Measurements from ENCODE around the gene CDC42EP4. TPM values are rescaled to one million over a fixed set of nuclear protein-coding genes. Genes with fewer than 3 reads are reported as not detected.

Gene CDC42EP4
- total and polyA plus RNA-seq, 9 of the 15 experiments (the other 6 are each of a cell fraction or from before 2014, with no cell fraction given) = 0.65 to 20.8 (median 12.3) TPM

GRCh38 chr17:73336408-73337329 lies 24.9 kb upstream of the CDC42EP4 start:
- ATAC-seq (no peak; the same call in 2 of the 3 replicates), DNase-seq (ENCODE audit: extremely low read depth in 1 of 4, low spot score in 3 of 4) (no peak), FAIRE-seq (no peak)
- H3K36me3 ChIP-seq (ENCODE audit: control insufficient read depth, insufficient read depth, low read length) = no peaks in the 10 kb centered on the region
- H4K20me1 ChIP-seq (replicated peaks; ENCODE audit: control insufficient read depth, insufficient read depth, low read length) = no peaks in the 10 kb centered on the region
- no peak overlapping the region for H3K27ac ChIP-seq (ENCODE audit: extremely low read depth, low read depth, low read length)
- H3K27me3 ChIP-seq (ENCODE audit: control insufficient read depth in 2 of 2, insufficient read depth in 2 of 2, low read length in 2 of 2) = peaks cover 0 to 43% of the 10 kb centered on the region in 2 experiments; a peak in 3 of 5 replicates
- no peak overlapping the region for H2AFZ ChIP-seq (ENCODE audit: low read depth, low read length)
- no peak overlapping the region for H3K9ac ChIP-seq (ENCODE audit: insufficient read depth in 1 of 2, low read depth in 2 of 2, low read length in 2 of 2)
- ChIA-PET POLR2A (interaction anchor here (0.6 to 0.7 kb wide), 2 partner anchors 134 to 185 kb away, joined by 3 to 4 read pairs; no protein-coding TSS in a partner anchor), CTCF (ENCODE audit: low intra/inter-chr PET ratio) (no interaction called here)
- intact Hi-C loops (cut with micrococcal nuclease) (no loop called here), in situ Hi-C loops (cut with MboI) (no loop called here)
- peaks cover 0 to 4% of the 10 kb centered on the region in 2 experiments; a peak in 2 of 5 replicates for H3K4me1 ChIP-seq (replicated peaks in 1 of 2; ENCODE audit: control insufficient read depth in 2 of 2, insufficient read depth in 2 of 2, low read length in 2 of 2)
- H3K4me2 ChIP-seq (ENCODE audit: insufficient read depth, low read length) = no peak overlapping the region
- H3K4me3 ChIP-seq = no peak overlapping the region
- 3% methylated on average over 13 of the region's 13 CpGs for whole genome bisulfite sequencing (ENCODE audit: insufficient coverage, low coverage, missing lambda C conversion rate)
- H3K79me2 ChIP-seq (ENCODE audit: control insufficient read depth, insufficient read depth, low read length) = no peaks in the 10 kb centered on the region
- BruUV-seq (replicated peaks) = no TSS peak
- no peaks in the 10 kb centered on the region for H3K9me3 ChIP-seq (replicated peaks; ENCODE audit: control insufficient read depth, insufficient read depth, low read depth, low read length)
- H3K9me1 ChIP-seq (ENCODE audit: control insufficient read depth, insufficient read depth, low read length) = no peaks in the 10 kb centered on the region
- TF ChIP-seq ZNF609 (CRISPR knock-in tag; IDR thresholded peaks at IDR 0.05; ENCODE audit: borderline replicate concordance) (no peak), ZNF444 (CRISPR knock-in tag; IDR thresholded peaks at IDR 0.05) (no peak), POLR2H (tag; IDR thresholded peaks at IDR 0.05; ENCODE audit: low read depth) (no peak), HMGN3 (IDR thresholded peaks at IDR 0.05; ENCODE audit: borderline replicate concordance, extremely low read depth, insufficient read length, low read depth, low read length) (no peak), PRPF4 (IDR thresholded peaks at IDR 0.05; ENCODE audit: insufficient read depth, low read depth, low read length, poor library complexity, severe bottlenecking) (no peak), FOXJ2 (tag; IDR thresholded peaks at IDR 0.05) (no peak), ZBTB8A (IDR thresholded peaks at IDR 0.05; ENCODE audit: partially characterized antibody) (no peak), ZBTB43 (CRISPR knock-in tag; IDR thresholded peaks at IDR 0.05) (no peak), TEAD2 (tag; IDR thresholded peaks at IDR 0.05) (no peak), TBL1XR1 (IDR thresholded peaks at IDR 0.05; ENCODE audit: low read length in 2 of 2) (no peak), RBM15 (IDR thresholded peaks at IDR 0.05; ENCODE audit: insufficient read depth, low read length) (no peak), PHF20 (IDR thresholded peaks at IDR 0.05; ENCODE audit: partially characterized antibody) (no peak), ZNF695 (CRISPR knock-in tag; IDR thresholded peaks at IDR 0.05) (no peak), ETV1 (tag; conservative IDR thresholded peaks at IDR 0.05; ENCODE audit: low read depth) (no peak), RBBP5 (IDR thresholded peaks at IDR 0.05; ENCODE audit: borderline replicate concordance, insufficient read depth, low read length, poor library complexity, severe bottlenecking) (no peak)
